ENCODE results near the gene APEH. TPM values are rescaled to one million over a fixed set of nuclear protein-coding genes. Genes with fewer than 3 reads are reported as not detected.
A peak's percentile ranks its signal among the peaks of the same experiment; 100 is the strongest.

The APEH gene
- total and polyA plus RNA-seq, 2 donors (not counting 1 experiment from before 2014, with no cell fraction given): 79.4 to 96.2 TPM

DNA sequence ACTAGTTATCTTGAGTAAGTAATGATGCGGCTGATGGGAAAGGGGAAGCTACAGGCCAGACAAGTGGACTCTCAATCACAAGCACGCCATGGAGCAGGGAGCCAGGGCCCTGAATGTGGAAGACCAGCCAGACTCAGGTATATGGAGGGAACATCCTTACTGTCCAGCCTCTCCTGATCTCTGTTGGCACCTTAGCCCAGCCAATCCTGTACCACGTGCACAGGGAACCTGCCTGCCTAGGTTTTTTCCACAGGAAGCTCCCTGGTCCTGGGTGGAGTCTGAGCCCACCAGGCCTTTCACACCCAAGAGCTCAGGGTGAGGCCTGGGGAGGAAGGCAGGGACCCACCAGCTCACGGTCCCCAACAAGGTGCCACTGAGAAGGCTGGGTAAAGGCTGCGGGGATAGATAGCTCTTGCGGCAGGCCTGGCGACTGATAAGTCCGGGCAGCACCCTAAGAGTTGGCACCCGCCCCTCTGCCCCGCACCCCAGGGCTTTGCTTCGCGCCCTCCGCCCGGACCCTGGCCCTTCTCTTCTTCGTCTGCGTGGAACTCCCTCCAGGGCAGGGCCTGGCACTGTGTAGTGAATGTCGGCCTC, 933 bp upstream of the APEH start:
- Histone ChIP-seq H3K27me3 (replicated peaks in 1 of 4; ENCODE audit: control extremely low read depth in 1 of 4, control insufficient read depth in 3 of 4, insufficient read depth in 4 of 4, low read length in 3 of 4) (no peaks in the 10 kb centered on the region), H3K36me3 (replicated peaks in 1 of 2; ENCODE audit: control extremely low read depth in 1 of 2, control insufficient read depth in 1 of 2, extremely low read depth in 1 of 2, insufficient read depth in 2 of 2, low read length in 1 of 2) (peaks cover 0 to 24% of the 10 kb centered on the region in 2 experiments), H3K4me3 (ENCODE audit: control extremely low read depth in 1 of 5, extremely low read depth in 1 of 5, insufficient read depth in 1 of 5, low read depth in 2 of 5, low read length in 4 of 5) (peak overlapping the region; percentile 36 to 84 (median 73)), H2AFZ (ENCODE audit: insufficient read depth, low read depth, low read length, poor library complexity, severe bottlenecking) (peak overlapping the region; percentile 92), H3K4me1 (ENCODE audit: control insufficient read depth in 2 of 2, insufficient read depth in 2 of 2, low read length in 2 of 2) (peaks cover 13 to 18% of the 10 kb centered on the region in 2 donors), H3K9me3 (ENCODE audit: control extremely low read depth in 1 of 3, control insufficient read depth in 2 of 3, insufficient read depth in 1 of 3, low read length in 2 of 3) (peaks cover 0 to 5% (median 0%) of the 10 kb centered on the region in 3 donors), H3K79me2 (ENCODE audit: control insufficient read depth, insufficient read depth, low read length) (peaks cover 20% of the 10 kb centered on the region), H4K20me1 (ENCODE audit: control insufficient read depth, insufficient read depth, low read length, poor library complexity, severe bottlenecking) (peaks cover 15% of the 10 kb centered on the region), H3K4me2 (replicated peaks; ENCODE audit: low read depth, low read length, poor library complexity, severe bottlenecking) (peak overlapping the region; percentile 92), H3K27ac (ENCODE audit: low read length in 2 of 2) (peak overlapping the region; percentile 86 to 94), H3K9ac (ENCODE audit: low read length) (peak overlapping the region; percentile 77)
- Mint-ChIP-seq H3K4me3 (peak overlapping the region; percentile 99), H3K27ac (peak overlapping the region; percentile 98), H3K9me3 (ENCODE audit: insufficient read depth) (no peaks in the 10 kb centered on the region), H3K4me1 (peaks cover 30% of the 10 kb centered on the region), H3K27me3 (peaks cover 2% of the 10 kb centered on the region)
- no peak for DNase-seq
- ChIA-PET CTCF (interaction anchor here (0.6 to 5.0 kb wide), 3 partner anchors 46 to 134 kb away, joined by 3 to 161 read pairs (median 3); partner anchors contain the start of gene AMIGO3), POLR2A (interaction anchor here (0.6 to 0.7 kb wide), 2 partner anchors 17 to 133 kb away, joined by 3 to 6 read pairs; no protein-coding TSS in a partner anchor)
- intact Hi-C loops (cut with micrococcal nuclease): loop anchor here (2.0 to 5.0 kb wide), 4 partner anchors 256 to 564 kb away; partner anchors contain the start of genes GNAI2, MON1A, RHOA and TCTA
- no peak for ATAC-seq (ENCODE audit: low read depth)
- 27% methylated on average over 16 of the region's 17 CpGs for WGBS (ENCODE audit: insufficient coverage)
- TF ChIP-seq, protein P1, sequence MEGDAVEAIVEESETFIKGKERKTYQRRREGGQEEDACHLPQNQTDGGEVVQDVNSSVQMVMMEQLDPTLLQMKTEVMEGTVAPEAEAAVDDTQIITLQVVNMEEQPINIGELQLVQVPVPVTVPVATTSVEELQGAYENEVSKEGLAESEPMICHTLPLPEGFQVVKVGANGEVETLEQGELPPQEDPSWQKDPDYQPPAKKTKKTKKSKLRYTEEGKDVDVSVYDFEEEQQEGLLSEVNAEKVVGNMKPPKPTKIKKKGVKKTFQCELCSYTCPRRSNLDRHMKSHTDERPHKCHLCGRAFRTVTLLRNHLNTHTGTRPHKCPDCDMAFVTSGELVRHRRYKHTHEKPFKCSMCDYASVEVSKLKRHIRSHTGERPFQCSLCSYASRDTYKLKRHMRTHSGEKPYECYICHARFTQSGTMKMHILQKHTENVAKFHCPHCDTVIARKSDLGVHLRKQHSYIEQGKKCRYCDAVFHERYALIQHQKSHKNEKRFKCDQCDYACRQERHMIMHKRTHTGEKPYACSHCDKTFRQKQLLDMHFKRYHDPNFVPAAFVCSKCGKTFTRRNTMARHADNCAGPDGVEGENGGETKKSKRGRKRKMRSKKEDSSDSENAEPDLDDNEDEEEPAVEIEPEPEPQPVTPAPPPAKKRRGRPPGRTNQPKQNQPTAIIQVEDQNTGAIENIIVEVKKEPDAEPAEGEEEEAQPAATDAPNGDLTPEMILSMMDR (IDR thresholded peaks at IDR 0.05): no peak
- no peak for TF ChIP-seq EZH2 (IDR thresholded peaks at IDR 0.05; ENCODE audit: borderline replicate concordance, insufficient read depth, low read depth, low read length, poor library complexity, severe bottlenecking)

DNA sequence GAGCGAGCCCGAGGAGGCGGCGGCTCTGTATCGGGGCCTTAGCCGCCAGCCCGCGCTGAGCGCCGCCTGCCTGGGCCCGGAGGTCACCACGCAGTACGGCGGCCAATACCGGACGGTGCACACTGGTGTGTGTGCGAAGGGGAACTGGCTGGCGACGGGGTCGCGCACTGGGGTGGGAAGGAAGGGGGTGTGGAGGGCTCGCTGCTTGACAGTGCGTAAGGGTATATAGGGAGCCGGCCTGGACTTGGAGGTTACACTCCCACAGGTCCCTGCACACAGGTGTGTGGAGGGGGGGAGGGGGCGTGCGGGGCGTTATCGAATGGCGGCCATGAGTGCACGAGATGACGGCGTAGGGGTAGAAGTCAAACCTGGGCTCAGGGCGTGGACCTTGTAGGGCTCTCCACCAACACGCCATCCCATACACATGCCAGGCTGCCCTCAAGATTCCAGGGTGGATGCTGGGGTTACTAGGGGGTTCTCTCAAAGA, 389 bp downstream of the APEH start:
- Mint-ChIP-seq H3K9me3 (ENCODE audit: insufficient read depth) (no peaks in the 10 kb centered on the region), H3K27ac (peak overlapping the region; percentile 98), H3K4me3 (peak overlapping the region; percentile 99), H3K27me3 (no peaks in the 10 kb centered on the region), H3K4me1 (peaks cover 30% of the 10 kb centered on the region)
- peak; percentile 5 for ATAC-seq (ENCODE audit: low read depth)
- H3K9ac ChIP-seq (ENCODE audit: low read length): peak overlapping the region; percentile 77
- intact Hi-C loops (cut with micrococcal nuclease): loop anchor here (1.0 to 5.0 kb wide), 11 partner anchors 15 to 580 kb away; partner anchors contain the start of genes AMIGO3, DAG1, GNAI2 and IP6K1
- DNase-seq: no peak
- TF ChIP-seq, protein P1 (IDR thresholded peaks at IDR 0.05): no peak
- no peak for TF ChIP-seq EZH2 (IDR thresholded peaks at IDR 0.05; ENCODE audit: borderline replicate concordance, insufficient read depth, low read depth, low read length, poor library complexity, severe bottlenecking)
- H3K4me3 ChIP-seq (ENCODE audit: control extremely low read depth in 1 of 5, extremely low read depth in 1 of 5, insufficient read depth in 1 of 5, low read depth in 2 of 5, low read length in 4 of 5): peak overlapping the region; percentile 51 to 84 (median 73)
- peaks cover 28% of the 10 kb centered on the region for H4K20me1 ChIP-seq (ENCODE audit: control insufficient read depth, insufficient read depth, low read length, poor library complexity, severe bottlenecking)
- POLR2A ChIA-PET: no interaction called here
- H3K9me3 ChIP-seq (ENCODE audit: control extremely low read depth in 1 of 3, control insufficient read depth in 2 of 3, insufficient read depth in 1 of 3, low read length in 2 of 3): peaks cover 0 to 5% (median 0%) of the 10 kb centered on the region in 3 donors
- peak overlapping the region; percentile 92 for H3K4me2 ChIP-seq (replicated peaks; ENCODE audit: low read depth, low read length, poor library complexity, severe bottlenecking)
- peak overlapping the region in 1 of 2 donors; percentile 94 for H3K27ac ChIP-seq (ENCODE audit: low read length in 2 of 2)
- no peaks in the 10 kb centered on the region for H3K27me3 ChIP-seq (replicated peaks in 1 of 4; ENCODE audit: control extremely low read depth in 1 of 4, control insufficient read depth in 3 of 4, insufficient read depth in 4 of 4, low read length in 3 of 4)
- CTCF ChIA-PET: interaction anchor here (0.6 to 1.9 kb wide), 2 partner anchors 135 to 605 kb away, joined by 3 to 6 read pairs; no protein-coding TSS in a partner anchor
- peak overlapping the region; percentile 92 for H2AFZ ChIP-seq (ENCODE audit: insufficient read depth, low read depth, low read length, poor library complexity, severe bottlenecking)
- peaks cover 20% of the 10 kb centered on the region for H3K79me2 ChIP-seq (ENCODE audit: control insufficient read depth, insufficient read depth, low read length)
- WGBS (ENCODE audit: insufficient coverage): under 1% methylated on average over 22 of the region's 34 CpGs
- peaks cover 0 to 38% of the 10 kb centered on the region in 2 experiments for H3K36me3 ChIP-seq (replicated peaks in 1 of 2; ENCODE audit: control extremely low read depth in 1 of 2, control insufficient read depth in 1 of 2, extremely low read depth in 1 of 2, insufficient read depth in 2 of 2, low read length in 1 of 2)
- peaks cover 13 to 18% of the 10 kb centered on the region in 2 donors for H3K4me1 ChIP-seq (ENCODE audit: control insufficient read depth in 2 of 2, insufficient read depth in 2 of 2, low read length in 2 of 2)

All from B cell (primary cell).